Activated T-cell treated with anti-CD3 and anti-CD28 coated beads, Interleukin-2, amount 50 U/mL, for 4 hours (primary cell): ENCODE data around the gene BTRC. TPM values are rescaled to one million over a fixed set of nuclear protein-coding genes. Genes with fewer than 3 reads are reported as not detected.
"Not testable (repeated sequence)": the region's sequence is repeated elsewhere in the genome, so short reads cannot be mapped to it uniquely, and the experiment has no call there.

Experiments used
- ATAC-seq, 2 donors: fragments of 200-7000 bp; cut with Tn5 transposase; one replicate each; pipeline ENCODE4 v1.10.0; 2021
- DNase-seq: peaks from one replicate; pipeline ENCODE4 v3.0.0-alpha.2; 2020
- H3K27me3 Mint-ChIP-seq: one replicate; pipeline ENCODE4 v1.8.0; 2021; ENCODE audit warnings: low read depth, mixed read lengths
- H3K36me3 Mint-ChIP-seq: one replicate; pipeline ENCODE4 v1.8.0; 2022; ENCODE audit warnings: mixed read lengths; ENCODE audit not compliant: insufficient read depth
- H3K4me1 Mint-ChIP-seq: one replicate; pipeline ENCODE4 v1.8.0; 2021; ENCODE audit warnings: low read depth, mixed read lengths
- H3K4me3 Mint-ChIP-seq: one replicate; pipeline ENCODE4 v1.8.0; 2021; ENCODE audit warnings: mild to moderate bottlenecking, moderate library complexity, mixed read lengths
- H3K9me3 Mint-ChIP-seq: one replicate; pipeline ENCODE4 v1.8.0; 2021; ENCODE audit warnings: mixed read lengths
- total RNA-seq, 3 donors: library from RNA; stranded (reverse); gene quantifications; one replicate each; pipeline ENCODE4 v1.2.1, GENCODE V29; 2021

Gene BTRC
- total RNA-seq, 3 donors from 2014 or later, result 14.2 to 19.5 (median 14.8) TPM

DNA sequence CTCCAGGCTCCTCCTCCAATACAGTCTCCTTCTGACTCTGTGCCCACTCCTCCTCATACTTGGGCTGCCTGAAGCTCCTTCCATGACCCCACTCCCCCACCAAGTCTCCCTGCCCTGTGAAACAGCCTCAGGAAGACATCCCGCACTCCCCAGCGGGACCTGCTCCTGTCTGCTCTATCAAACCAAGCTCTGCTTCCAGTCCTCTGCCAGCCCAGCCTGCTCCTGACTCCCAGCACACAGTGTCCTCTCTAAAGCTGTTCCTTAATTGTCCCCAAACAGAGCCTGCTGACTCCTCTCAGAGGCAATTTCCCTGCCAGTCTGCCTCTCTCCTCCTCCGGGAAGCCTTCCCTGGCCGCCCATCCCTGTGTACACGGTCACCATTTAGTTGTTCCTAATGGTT, 224.2 kb downstream of the BTRC start:
- no peak for ATAC-seq
- Mint-ChIP-seq H3K4me3 (no peak overlapping the region), H3K36me3 (peaks cover 10% of the 10 kb centered on the region), H3K4me1 (no peaks in the 10 kb centered on the region), H3K9me3 (no peaks in the 10 kb centered on the region), H3K27me3 (no peaks in the 10 kb centered on the region)
- no peak for DNase-seq

DNA sequence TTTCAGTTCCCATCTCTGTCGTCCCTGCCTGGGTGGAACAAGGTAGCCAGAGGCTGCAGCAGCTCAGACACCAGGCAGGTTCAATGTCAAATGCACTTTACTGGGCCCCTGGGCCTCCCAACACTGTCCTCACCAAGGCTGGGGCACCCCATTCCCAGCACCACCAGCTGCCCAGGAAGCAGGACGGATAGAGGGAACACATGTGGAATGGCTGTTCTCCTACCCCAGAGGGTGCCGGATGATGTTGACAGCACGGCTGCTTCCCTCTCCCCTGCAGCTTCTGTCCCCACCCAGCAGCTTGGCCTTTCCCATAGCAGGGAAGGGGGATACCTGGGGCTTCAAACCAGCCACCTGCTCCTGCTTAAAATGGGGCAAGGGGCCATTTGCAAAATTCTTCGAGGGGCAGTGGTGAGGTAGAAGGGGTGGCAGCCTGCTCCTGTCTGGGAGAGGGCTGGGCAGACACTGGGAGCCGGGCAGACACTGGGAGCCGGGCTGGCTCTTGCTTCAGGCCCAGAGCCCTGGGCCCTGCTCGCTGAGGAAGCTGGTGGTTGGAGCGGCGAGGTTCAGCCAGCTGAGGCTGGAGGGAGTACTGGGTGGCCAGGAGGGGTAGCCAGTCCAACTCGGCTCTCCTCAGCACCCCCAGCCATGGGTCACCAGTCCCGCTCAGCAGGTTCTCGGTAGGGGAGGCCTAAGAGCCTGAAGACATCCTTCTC, 225.0 kb downstream of the BTRC start:
- ATAC-seq, result no peak
- Mint-ChIP-seq H3K36me3 (peaks cover 15% of the 10 kb centered on the region), H3K4me1 (no peaks in the 10 kb centered on the region), H3K27me3 (no peaks in the 10 kb centered on the region), H3K9me3 (no peaks in the 10 kb centered on the region), H3K4me3 (no peak overlapping the region)
- DNase-seq, result no peak

- Mint-ChIP-seq H3K4me3 (no peak overlapping the region), H3K27me3 (no peaks in the 10 kb centered on the region), H3K9me3 (no peaks in the 10 kb centered on the region), H3K4me1 (no peaks in the 10 kb centered on the region), H3K36me3 (peaks cover 19% of the 10 kb centered on the region)
- ATAC-seq (no peak), DNase-seq (no peak)
These were observed 225.5 kb downstream of the BTRC start for GRCh38 chr10:101579516-101579870.

DNA sequence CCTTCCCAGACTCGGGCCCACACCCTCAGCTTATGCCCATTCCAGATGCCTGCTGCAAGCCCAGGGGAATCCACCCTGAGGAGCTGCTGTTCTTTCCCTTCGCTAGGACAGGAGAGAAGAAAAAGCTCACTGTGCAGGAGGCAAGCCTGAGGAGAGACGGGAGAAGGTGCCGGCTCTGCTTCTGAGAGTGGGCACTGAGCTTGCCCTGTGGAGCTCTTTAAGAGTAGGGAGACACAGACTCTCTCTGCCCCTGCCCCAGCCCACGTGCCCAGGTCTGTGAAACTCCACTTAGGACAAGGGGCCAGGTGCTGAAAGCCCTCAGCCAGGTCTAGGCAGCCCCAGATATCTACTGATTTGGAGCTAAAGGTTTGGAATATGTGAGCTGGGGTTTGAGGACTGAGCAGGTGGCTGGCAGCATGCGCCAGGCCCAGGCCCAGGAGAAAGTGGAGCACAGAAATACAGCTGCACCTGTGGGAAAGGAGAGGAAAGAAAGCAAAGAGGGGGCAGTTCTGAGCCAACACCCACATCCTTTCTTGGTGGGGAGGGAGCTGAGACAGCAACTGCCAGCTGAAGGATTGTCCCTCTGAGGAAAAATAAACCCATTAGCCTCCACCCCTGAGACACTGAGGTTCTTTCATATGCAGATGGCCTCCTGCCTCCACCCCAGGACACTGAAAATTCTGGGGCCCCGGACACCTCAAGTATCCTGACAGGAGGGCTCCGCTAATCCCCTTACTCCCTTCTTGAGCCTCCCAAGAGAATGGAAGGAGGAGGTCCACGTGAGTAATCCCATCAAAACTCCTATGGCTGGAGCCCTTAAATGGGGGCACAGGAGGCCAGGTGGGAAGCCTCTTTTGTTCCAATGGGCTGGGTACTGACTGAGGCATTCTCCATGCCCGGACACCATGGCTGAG, 226.8 kb downstream of the BTRC start:
- no peak for ATAC-seq
- H3K9me3 Mint-ChIP-seq, result no peaks in the 10 kb centered on the region
- no peak for DNase-seq
- H3K36me3 Mint-ChIP-seq, result peaks cover 20% of the 10 kb centered on the region
- no peaks in the 10 kb centered on the region for H3K27me3 Mint-ChIP-seq
- H3K4me1 Mint-ChIP-seq, result no peaks in the 10 kb centered on the region
- H3K4me3 Mint-ChIP-seq, result no peak overlapping the region

DNA sequence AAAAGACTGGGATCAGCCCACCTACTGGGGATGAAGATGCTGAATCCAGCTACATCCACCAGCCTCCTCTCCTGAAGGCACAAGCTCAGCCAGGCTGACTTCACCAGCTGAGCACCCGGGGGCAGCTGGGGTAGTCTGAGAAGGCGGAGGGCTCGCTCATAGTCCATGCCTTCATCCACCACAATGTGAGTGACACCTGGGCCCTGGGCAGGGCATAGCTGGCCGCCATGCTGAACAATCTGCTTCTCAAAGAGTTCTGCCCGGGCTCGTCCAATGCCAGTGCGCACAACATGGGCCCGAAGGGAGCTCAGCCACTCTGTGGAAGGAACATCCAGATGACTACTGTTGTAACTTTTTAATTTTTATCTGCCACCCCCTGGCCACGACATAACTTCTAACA, 231.9 kb downstream of the BTRC start:
- H3K4me3 Mint-ChIP-seq, result no peak overlapping the region
- peaks cover 18% of the 10 kb centered on the region for H3K4me1 Mint-ChIP-seq
- H3K9me3 Mint-ChIP-seq, result no peaks in the 10 kb centered on the region
- ATAC-seq, result no peak
- DNase-seq, result no peak
- no peaks in the 10 kb centered on the region for H3K27me3 Mint-ChIP-seq
- peaks cover 12% of the 10 kb centered on the region for H3K36me3 Mint-ChIP-seq

GRCh38 chr10:101587725-101588653, 234.0 kb downstream of the BTRC start, which contains the start of the genes DPCD and POLL:
TSS of gene DPCD (plus strand) at chr10:101588321. CDS start at chr10:101588337, 16 bp downstream.
TSS of gene POLL (minus strand) at chr10:101588257. CDS start at chr10:101587360, 897 bp downstream.
- ATAC-seq (peak; percentile 99), DNase-seq (peak; percentile 87)
- no peaks in the 10 kb centered on the region for H3K9me3 Mint-ChIP-seq
- no peaks in the 10 kb centered on the region for H3K27me3 Mint-ChIP-seq
- peaks cover 10% of the 10 kb centered on the region for H3K36me3 Mint-ChIP-seq
- H3K4me1 Mint-ChIP-seq, result peaks cover 18% of the 10 kb centered on the region
- peak within 1 kb of the TSS; percentile 94 for H3K4me3 Mint-ChIP-seq

- H3K9me3 Mint-ChIP-seq, result no peaks in the 10 kb centered on the region
- DNase-seq (no peak), ATAC-seq (no peak)
- no peaks in the 10 kb centered on the region for H3K27me3 Mint-ChIP-seq
- H3K4me3 Mint-ChIP-seq, result peak overlapping the region; percentile 94
- H3K36me3 Mint-ChIP-seq, result peaks cover 5% of the 10 kb centered on the region
- H3K4me1 Mint-ChIP-seq, result peaks cover 18% of the 10 kb centered on the region
These were observed 234.9 kb downstream of the BTRC start for GRCh38 chr10:101588879-101589278.

DNA sequence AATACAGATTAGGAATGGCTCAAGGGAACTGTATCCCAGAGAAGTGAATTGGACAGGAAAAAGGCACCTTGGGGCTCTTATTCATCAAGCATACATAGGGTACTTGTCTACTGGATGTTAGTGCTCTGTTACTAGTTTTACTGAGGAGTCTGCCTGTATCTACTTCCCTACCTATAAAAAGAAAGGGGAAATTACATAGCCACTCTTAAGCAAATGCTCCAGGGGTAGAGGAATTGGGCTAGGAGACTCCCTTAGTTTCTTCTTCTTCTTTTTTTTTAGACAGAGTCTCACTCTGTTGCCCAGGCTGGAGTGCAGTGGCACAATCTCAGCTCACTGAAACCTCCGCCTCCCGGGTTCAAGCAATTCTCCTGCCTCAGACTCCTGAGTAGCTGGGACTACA, 239.4 kb downstream of the BTRC start:
- H3K27me3 Mint-ChIP-seq, ATAC-seq, H3K4me1 Mint-ChIP-seq, H3K36me3 Mint-ChIP-seq, DNase-seq, H3K4me3 Mint-ChIP-seq, H3K9me3 Mint-ChIP-seq: not testable (repeated sequence)

GRCh38 chr10:101595591-101596433, 241.8 kb downstream of the BTRC start:
- H3K9me3 Mint-ChIP-seq, result no peaks in the 10 kb centered on the region
- DNase-seq (no peak), ATAC-seq (no peak)
- no peaks in the 10 kb centered on the region for H3K4me1 Mint-ChIP-seq
- no peaks in the 10 kb centered on the region for H3K27me3 Mint-ChIP-seq
- H3K36me3 Mint-ChIP-seq, result no peaks in the 10 kb centered on the region
- no peak overlapping the region for H3K4me3 Mint-ChIP-seq

GRCh38 chr10:101597091-101597900, 243.3 kb downstream of the BTRC start:
- H3K36me3 Mint-ChIP-seq, result no peaks in the 10 kb centered on the region
- no peaks in the 10 kb centered on the region for H3K27me3 Mint-ChIP-seq
- no peak for ATAC-seq
- H3K4me3 Mint-ChIP-seq, result no peak overlapping the region
- DNase-seq, result no peak
- H3K9me3 Mint-ChIP-seq, result no peaks in the 10 kb centered on the region
- no peaks in the 10 kb centered on the region for H3K4me1 Mint-ChIP-seq

- ATAC-seq, result no peak
- DNase-seq, result no peak
- H3K4me1 Mint-ChIP-seq, result no peaks in the 10 kb centered on the region
- no peaks in the 10 kb centered on the region for H3K9me3 Mint-ChIP-seq
- no peaks in the 10 kb centered on the region for H3K36me3 Mint-ChIP-seq
- H3K27me3 Mint-ChIP-seq, result no peaks in the 10 kb centered on the region
- H3K4me3 Mint-ChIP-seq, result no peak overlapping the region
These were observed 247.6 kb downstream of the BTRC start for GRCh38 chr10:101601541-101601940.

GRCh38 chr10:101602761-101603398, 248.9 kb downstream of the BTRC start:
- DNase-seq (peak; percentile 28), ATAC-seq (peak; percentile 73 to 91)
- Mint-ChIP-seq H3K36me3 (no peaks in the 10 kb centered on the region), H3K9me3 (no peaks in the 10 kb centered on the region), H3K27me3 (no peaks in the 10 kb centered on the region), H3K4me1 (no peaks in the 10 kb centered on the region), H3K4me3 (no peak overlapping the region)
